C4-2B (cell line): ENCODE data around the gene CRB1.

Experiments used
- H3K27ac ChIP-seq: fragments of 450-650 bp; 2 replicates; pipeline ENCODE4 v1.5.1; 2017
- CTCF ChIP-seq: fragments of 450-650 bp; conservative IDR thresholded peaks from 2 replicates; pipeline ENCODE4 v1.5.1; 2017; ENCODE audit warnings: mild to moderate bottlenecking
- ZFX ChIP-seq: fragments of 450-650 bp; IDR thresholded peaks from 2 replicates; pipeline ENCODE4 v1.6.1; 2017

The CRB1 gene

DNA sequence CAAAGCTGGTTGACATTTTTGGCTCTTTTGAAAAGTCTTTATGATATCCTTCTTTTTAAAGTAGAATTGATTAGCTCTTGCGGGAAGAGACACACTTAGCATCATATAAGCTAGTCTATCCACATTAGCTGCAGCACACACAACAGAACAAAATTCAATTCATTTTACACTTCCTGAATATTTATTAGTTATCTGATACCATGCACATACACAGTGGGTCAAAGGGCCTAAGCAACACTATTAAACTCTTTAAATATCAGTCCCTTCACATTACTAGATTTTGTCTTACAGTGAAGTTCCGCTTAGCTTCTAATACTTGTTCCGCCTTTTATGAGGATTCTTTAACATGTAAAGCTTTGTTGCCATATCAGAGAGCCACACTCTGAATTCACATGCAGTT, 169.5 kb downstream of the CRB1 start:
- no peak overlapping the region for H3K27ac ChIP-seq
- TF ChIP-seq ZFX (no peak), CTCF (no peak)

- no peak overlapping the region for H3K27ac ChIP-seq
These were observed 170.1 kb downstream of the CRB1 start for GRCh38 chr1:197438010-197438790.

DNA sequence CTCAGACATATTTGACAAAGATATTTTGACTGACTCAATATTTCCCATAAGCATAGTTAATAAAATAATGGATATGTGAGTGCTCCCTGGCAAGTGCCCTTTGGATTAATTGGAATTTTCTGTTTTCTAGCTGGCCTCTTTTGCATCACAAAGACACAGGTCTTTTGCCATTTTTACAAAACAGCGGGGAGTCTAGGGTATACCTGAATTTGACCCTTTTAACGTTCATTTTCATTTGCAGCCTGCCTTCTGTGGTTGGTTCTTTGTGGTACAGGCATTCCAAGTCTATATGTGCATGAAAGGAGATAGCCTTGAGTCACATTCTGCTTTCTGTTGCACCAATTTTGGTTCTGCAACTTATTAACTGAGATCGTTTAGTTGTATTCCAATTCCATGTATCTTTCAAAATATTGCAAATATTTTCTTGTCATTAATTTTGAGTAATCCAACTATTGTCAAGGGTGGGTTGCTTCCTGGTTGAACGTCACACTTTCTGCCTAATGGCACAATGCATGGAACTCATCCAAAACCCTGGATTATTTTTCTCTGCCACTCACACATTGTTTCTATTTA, 171.7 kb downstream of the CRB1 start:
- TF ChIP-seq CTCF (no peak), ZFX (no peak)

More at GRCh38 chr1:197438010-197438790, 170.1 kb downstream of the CRB1 start:
- TF ChIP-seq CTCF (no peak), ZFX (no peak)

GRCh38 chr1:197440715-197441114, 172.7 kb downstream of the CRB1 start:
- no peak overlapping the region for H3K27ac ChIP-seq
- TF ChIP-seq CTCF (no peak), ZFX (no peak)

More for the DNA sequence above, 171.7 kb downstream of the CRB1 start:
- no peak overlapping the region for H3K27ac ChIP-seq

DNA sequence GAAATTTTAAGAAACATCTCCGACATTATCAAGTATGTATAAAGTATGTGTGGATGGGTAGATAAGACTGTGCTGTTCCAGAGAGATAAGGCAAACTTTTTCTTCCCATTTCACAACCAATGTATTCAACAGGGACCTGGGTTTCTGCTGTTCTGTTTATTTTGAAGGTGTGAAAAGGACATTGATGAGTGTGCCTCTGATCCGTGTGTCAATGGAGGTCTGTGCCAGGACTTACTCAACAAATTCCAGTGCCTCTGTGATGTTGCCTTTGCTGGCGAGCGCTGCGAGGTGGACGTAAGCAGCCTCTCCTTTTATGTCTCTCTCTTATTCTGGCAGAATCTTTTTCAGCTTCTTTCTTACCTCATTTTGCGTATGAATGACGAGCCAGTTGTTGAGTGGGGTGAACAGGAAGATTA, 174.0 kb downstream of the CRB1 start:
- TF ChIP-seq CTCF = no peak
- TF ChIP-seq ZFX = no peak
- H3K27ac ChIP-seq = no peak overlapping the region

GRCh38 chr1:197444755-197445154, 176.7 kb downstream of the CRB1 start:
- no peak overlapping the region for H3K27ac ChIP-seq
- TF ChIP-seq CTCF (no peak), ZFX (no peak)

GRCh38 chr1:197448121-197448779, 180.2 kb downstream of the CRB1 start:
- no peak overlapping the region for H3K27ac ChIP-seq
- no peak for TF ChIP-seq CTCF
- no peak for TF ChIP-seq ZFX
